Mesenteric fat pad (tissue), 1 donor: ENCODE data around the gene ACOT2. TPM values are rescaled to one million over a fixed set of nuclear protein-coding genes. Genes with fewer than 3 reads are reported as not detected.
"Not testable (repeated sequence)": the region's sequence is repeated elsewhere in the genome, so short reads cannot be mapped to it uniquely, and the experiment has no call there.

Experiments
- DNase-seq: peaks from one replicate; pipeline ENCODE4 v3.0.0-alpha.2; 2020; ENCODE audit warnings: low spot score
- total RNA-seq: library from RNA; stranded (reverse); fragmentation: NEBNext Ultra II Directional; extraction: Animal tissue kit (Norgen Biotek cat#: 25700); gene quantifications from one replicate; pipeline ENCODE4 v1.2.1, GENCODE V29; 2021
- donor health status: DM: yes; HTN: yes; CAD: no.

Gene ACOT2
- total RNA-seq, 1 donor from 2014 or later = 154 TPM

DNA sequence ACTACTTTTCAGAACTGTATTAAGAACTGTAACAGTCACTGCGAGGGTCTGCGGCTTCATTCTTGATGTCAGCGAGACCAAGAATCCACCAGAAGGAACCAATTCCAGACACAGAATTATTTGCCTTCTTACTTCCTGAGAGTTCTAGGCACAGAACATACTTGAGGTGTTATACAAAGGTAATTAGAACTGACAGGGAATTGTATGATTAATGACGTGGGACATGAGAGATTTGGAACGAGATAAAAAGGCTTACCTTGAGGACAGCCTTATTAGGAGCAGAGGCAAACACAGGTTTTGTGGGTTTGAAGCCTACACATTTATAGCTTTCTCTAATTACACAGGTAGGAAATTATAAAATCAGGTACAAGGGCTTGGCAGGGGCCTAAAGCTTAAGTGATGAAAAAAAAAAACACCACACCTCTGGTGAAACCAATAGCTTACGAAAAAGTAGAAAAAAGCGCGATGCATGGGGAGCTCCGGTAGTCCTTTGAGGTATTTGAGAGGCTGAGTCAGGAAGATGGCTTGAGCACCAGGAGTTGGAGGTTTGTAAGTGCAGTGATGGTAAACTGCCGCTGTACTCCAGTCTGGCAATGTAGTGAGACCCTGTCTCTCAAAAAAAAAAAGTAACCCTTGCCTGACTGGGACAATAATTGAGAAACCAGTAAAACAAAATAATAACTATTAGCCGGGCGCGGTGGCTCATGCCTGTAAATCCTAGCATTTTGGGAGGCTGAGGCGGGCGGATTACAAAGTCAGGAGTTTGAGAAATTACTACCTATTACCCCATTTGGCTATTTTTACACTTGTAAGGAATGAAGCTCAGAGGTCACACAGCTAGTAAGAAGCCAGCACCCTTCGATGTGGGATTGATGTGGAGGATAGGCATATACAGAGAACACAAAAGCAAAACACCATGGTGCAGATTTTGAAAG, 795 bp upstream of the ACOT2 start:
- no peak for DNase-seq

DNA sequence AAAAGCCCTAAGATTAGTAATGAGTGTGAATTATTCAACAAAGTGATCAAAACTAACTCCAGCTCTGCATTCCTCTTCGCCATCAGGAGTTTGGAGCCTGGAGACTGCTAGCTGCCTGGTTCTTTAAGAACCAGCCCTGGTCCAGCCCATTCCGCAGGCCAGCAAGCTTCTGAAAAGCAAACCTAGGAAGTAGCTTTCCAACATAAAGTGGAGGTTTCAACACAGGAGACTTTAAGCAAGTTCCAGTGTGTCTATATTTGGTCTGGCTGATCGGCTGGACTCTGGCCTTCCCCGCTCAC, 178 bp upstream of the ACOT2 start:
- not testable (repeated sequence) for DNase-seq

DNA sequence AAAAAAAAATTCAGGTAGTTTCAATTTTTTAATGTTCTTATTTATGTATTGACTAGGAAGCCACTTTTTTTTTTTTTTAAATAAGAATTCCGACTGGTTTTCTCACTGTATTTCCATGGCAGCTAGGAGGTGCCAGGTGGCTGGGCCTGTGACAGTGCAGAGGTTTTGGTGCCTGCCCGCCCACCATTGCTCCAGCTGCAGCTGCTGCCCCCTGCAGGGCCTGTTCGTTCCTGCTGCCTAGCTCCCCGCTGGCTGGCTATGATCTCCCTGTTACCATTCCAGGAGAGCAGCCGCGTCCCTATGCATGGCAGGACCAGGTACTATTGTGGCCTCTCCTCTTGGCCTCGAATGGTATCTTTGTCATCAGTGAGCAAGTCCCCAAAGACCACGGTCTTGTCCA, 1.9 kb downstream of the ACOT2 start:
- not testable (repeated sequence) for DNase-seq

DNA sequence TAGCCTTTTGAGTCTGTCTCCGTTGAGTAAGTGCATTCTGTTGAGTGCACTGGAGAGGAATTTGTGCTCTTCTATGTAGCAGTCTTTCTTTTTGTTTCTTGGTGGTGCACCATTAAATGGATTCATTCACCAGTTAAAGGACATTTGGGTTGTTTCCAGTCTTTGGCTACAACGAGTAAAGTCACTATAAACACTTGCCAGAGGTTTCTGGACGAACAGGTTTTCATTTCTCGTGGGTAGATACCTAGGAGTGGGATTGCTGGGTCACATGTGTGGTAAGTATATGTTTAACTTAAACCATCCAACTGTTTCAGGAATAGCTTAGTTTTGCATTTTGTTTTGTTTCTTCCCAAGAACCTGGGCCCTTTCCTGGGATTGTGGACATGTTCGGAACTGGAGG, 4.0 kb downstream of the ACOT2 start:
- DNase-seq = not testable (repeated sequence)

DNA sequence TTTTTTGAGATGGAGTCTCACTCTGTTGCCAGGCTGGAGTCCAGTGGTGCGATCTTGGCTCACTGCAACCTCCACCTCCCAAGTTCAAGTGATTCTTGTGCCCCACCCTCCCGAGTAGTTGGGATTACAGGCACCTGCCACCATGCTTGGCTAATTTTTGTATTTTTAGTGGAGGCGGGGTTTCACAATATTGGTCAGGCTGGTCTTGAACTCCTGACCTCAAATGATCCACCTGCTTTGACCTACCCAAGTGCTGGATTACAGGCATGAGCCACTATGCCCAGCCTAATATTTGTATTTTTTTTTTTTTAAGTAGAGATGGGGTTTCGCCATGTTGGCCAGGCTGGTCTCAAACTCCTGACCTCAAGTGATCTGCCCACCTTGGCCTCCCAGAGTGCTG, 4.7 kb downstream of the ACOT2 start:
- not testable (repeated sequence) for DNase-seq

DNA sequence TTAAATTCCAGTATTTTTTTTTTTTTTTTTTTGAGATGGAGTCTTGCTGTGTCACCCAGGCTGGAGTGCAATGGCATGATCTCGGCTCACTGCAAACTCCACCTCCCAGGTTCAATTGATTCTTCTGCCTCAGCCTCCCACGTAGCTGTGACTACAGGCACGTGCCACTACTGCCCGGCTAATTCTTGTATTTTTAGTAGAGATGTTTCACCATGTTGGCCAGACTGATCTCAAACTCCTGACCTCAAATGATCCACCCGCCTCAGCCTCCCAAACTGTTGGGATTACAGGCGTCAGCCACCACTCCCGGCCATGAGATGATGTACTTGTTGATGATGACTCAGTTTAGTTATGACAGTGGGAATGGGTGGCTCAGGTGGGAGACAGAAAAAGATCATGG, 5.2 kb downstream of the ACOT2 start:
- peak; percentile 20 for DNase-seq

DNA sequence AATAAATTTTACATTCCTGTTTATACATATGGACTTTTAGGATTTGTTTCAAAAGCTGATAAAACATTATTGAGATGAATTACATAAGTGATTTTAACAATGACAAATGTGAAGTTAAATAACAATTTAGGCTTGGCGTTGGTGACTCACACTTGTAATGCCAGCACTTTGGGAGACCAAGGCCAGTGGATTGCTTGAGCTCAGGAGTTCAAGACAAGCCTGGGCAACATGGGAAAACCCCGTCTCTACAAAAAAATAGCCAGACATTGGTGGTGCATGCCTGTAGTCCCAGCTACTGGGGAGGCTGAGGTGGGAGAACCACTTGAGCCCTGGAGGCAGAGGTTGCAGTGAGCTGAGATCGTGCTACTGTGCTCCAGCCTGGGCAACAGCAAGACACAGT, 7.4 kb downstream of the ACOT2 start:
- DNase-seq = no peak

DNA sequence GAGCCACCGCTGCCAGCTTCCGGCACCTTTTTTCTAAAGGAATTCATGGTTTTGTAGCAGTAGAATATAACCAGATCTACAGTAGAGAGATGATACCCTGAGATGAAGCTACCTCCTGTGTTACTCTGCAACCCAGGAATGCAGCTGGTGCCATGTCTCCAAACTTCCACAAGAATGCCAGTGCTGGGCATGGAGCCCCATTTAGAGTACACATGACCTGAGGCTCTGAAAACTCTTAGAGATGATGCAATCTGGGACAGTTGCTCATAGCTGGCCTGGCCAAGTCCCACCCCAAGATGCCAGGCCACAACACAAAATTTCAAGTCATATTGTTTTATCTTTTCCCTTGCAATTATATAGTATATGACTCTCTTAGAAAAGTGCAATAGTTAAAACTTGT, 8.2 kb downstream of the ACOT2 start:
- DNase-seq = not testable (repeated sequence)

DNA sequence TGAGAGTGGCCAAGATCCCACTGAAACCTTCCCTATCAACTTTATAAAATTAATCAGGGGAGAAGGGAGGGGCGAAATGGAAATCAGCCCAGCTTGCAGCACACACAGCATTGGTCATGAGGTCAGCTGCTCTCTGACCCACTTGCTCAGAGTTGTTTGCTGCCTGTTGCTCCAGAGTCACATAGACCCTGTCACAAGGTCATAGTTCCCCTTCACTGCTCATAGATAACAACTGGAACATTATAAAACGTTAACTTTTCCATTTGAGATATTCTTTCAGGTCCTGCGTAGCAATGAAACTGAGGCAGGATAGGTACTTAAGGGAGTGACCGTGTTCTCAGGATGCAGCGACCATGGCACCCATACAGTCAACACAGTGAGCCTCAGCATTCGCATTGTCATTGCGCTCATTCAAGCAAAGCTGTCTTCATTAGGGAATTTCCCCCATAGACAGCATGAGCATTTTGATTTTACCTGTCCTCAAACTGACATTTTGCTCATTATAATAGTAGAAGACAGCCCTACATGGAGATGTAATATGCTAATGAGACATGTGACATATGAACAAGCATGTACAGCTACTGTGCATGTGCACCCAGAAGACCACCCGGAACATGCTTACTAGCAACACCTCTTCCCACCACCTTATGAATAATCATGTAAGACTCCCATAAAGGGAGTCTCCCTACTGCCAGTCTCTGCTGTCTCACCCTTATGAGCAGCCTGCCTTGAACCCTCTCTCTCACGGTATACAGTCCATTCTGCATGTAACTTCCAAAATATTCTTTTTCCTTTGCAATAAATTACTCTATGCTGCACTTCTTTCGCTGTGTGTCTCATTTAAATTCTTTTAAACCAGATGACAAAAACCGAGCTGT, 13.3 kb downstream of the ACOT2 start:
- DNase-seq = peak; percentile 2

DNA sequence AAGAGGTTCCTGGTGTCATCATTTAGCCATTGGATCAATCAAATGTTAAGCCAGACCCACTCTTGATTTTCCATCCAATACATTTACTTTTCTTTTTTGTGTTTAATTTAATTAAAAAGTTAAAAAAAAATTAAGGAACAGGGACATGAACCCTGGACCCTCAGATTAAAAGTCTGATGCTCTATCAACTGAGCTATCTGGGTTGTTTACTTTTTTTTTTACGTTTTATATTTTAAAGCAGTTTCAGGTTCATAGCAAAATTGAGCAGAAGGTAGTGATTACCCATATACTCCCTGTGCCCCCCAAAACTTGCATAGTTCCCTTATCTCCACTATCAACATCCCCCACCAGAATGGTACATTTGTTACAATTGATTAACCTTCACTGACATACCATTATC, 19.7 kb downstream of the ACOT2 start:
- DNase-seq = no peak

DNA sequence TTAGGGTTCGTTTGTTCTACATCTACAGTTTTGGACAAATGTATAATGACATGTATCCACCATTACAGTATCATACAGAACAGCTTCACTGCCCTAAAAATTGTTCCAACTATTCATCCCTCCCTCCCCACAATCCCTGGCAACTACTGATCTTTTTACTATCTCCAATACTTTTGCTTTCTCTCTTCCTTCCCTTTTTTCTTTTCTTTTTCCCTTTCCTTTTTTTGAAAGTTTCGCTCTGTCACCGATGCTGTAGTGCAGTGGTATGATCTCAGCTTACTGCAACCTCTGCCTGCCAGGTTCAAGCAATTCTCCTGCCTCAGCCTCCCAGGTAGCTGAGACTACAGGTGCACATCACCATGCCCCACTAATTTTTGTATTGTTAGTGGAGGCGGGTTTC, 20.1 kb downstream of the ACOT2 start:
- no peak for DNase-seq

DNA sequence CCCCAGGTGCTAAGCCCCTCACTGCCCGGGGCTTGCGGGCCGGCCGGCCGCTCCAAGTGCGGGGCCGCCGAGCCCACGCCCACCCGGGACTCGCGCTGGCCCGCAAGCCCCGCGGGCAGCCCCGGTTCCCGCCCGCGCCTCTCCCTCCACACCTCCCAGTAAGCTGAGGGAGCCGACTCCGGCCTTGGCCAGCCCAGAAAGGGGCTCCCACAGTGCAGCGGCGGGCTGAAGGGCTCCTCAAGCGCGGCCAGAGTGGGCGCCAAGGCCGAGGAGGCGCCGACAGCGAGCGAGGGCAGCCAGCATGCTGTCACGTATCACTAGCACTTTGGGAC, 21.6 kb downstream of the ACOT2 start:
- DNase-seq = peak; percentile 60

DNA sequence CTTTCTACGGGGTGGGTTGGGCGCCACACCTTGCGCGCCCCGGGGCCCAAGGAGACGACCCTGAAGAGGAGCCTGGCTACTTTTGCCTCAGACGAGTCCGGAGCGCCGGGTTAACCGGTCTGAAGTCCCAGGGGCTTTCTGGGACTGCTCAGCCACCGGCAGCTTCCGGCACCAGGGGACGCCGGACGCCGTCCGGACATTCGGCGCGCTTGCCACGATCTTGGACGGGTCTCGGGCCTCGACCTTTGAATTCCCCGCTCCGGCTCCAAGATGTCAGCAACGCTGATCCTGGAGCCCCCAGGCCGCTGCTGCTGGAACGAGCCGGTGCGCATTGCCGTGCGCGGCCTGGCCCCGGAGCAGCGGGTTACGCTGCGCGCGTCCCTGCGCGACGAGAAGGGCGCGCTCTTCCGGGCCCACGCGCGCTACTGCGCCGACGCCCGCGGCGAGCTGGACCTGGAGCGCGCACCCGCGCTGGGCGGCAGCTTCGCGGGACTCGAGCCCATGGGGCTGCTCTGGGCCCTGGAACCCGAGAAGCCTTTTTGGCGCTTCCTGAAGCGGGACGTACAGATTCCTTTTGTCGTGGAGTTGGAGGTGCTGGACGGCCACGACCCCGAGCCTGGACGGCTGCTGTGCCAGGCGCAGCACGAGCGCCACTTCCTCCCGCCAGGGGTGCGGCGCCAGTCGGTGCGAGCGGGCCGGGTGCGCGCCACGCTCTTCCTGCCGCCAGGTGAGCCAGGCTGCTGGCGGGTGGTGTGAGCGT, 22.9 kb downstream of the ACOT2 start, which contains the start of gene ACOT4:
TSS of gene ACOT4 (plus strand) at position 184 of the 760 bp plus-strand sequence. CDS start at position 271, 87 bp downstream.
- peak; percentile 87 for DNase-seq

DNA sequence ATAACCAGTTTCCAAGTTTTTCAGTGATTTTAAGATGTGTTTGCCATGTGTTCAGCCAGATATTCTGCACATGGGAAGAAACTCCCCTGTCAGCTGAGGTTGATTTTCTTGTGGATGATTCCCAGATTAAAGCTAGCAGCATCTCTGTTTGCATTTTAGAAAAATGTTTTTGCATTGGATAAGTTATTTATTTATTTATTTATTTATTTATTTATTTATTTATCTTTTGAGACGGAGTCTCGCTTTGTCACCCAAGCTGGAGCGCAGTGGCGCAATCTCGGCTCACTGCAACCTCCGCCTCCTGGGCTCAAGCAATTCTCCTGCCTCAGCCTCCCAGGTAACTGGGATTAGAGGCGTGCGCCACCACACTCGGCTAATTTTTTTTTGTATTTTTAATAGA, 25.5 kb downstream of the ACOT2 start:
- DNase-seq = no peak

DNA sequence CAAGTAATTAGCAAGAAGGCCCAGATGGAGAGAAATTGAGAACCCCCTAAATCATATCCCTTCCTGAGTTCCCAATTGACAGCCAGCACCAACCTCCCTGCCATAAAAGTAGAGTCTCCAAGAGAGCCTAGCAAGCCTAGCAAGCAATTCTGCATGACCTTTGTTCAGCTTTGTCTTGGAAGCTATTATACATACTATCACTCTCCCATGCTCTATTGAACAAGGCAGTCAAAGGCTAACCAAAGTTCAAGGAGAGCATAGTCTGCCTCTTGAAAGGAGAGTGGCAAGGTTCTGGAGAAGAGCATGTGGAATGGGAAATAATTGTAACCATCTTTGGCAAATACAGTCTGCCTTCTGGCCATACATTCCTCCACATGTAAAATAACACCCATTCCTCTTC, 30.5 kb downstream of the ACOT2 start:
- no peak for DNase-seq

DNA sequence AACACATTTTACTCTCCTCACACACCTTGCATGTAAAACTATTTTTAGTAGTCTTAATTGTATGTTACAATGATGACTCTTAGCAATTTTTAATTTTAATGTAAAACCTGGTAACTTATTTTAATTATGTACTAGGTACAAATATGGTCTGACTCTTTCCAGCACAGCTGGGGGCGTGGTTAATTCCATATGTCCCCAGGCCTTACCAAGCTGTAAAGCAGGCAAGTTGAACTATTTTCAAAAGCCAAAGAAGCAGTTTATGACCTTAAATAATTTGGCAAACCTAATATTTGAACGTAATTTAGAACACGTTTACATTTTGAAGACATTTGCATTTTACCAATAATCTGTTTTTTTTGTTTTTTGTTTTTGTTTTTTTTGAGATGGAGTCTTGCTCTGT, 34.0 kb downstream of the ACOT2 start:
- no peak for DNase-seq

DNA sequence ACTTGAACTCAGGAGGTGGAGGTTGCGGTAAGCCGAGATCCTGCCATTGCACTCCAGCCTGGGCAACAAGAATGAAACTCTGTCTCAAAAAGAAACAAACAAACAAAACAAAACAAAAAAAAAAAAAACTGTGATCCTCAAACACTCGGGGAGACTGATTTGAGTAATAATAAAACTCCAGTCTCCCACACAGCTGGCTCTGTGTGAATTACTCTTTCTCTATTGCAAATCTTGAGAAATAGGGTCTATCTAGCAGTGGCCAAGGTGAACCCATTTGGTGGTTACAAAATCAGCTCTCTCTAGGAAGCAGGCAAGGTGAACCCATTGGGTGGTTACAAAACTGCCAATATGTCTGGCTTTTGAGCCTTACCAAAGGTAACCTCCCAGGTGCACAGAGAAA, 37.3 kb downstream of the ACOT2 start:
- no peak for DNase-seq

DNA sequence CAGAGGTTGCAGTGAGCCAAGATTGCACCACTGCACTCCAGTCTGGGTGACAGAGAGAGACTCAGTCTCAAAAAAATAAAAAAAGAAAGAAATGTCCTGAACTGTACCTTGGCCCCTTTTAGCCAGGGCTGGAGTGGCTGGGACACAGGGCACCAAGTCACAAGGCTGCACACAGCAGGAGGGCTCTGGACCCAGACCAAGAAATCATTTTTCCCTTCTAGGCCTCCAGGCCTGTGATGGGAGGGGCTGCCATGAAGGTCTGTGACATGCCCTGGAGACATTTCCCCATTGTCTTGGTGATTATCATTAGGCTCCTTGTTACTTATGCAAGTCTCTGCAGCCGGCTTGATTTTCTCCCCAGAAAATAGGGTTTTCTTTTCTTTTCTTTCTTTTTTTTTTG, 38.2 kb downstream of the ACOT2 start:
- no peak for DNase-seq

DNA sequence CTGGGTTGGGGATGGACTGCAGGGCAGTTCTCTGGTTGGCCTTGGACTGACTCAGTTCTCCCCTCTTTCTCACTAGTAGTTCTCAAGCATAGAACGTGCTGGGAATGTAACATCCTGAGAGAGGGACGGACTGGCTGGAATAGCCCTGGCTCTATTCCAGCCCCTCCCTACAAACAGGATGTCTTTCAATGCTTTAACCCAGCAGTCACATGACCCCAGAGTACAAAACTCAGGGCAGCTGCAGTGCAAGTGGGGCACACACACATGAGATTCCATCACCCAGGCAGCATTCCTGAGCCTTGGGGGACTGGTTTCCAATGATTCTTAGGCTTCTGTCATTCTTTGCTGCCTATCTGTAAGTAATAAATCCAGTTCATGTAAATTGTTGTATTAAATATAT, 41.7 kb downstream of the ACOT2 start:
- DNase-seq = no peak

DNA sequence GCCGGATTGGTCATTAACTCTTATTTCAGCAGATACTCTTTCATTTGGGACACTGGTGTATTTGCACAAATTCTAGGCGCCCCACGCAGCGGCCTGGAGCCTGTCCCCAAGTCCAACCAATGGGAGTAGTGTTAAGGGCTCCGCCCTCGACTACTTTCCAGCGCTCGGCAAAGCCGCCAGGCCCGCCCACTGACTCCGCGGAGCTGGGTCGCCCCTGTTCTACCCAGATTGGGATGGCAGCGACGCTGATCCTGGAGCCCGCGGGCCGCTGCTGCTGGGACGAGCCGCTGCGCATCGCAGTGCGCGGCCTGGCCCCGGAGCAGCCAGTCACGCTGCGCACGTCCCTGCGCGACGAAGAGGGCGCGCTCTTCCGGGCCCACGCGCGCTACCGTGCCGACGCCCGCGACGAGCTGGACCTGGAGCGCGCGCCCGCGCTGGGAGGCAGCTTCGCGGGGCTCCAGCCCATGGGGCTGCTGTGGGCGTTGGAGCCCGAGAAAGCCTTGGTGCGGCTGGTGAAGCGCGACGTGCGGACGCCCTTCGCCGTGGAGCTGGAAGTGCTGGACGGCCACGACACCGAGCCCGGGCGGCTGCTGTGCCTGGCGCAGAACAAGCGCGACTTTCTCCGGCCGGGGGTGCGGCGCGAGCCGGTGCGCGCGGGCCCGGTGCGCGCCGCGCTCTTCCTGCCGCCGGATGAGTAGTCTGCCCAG, 43.5 kb downstream of the ACOT2 start, which contains the start of gene ACOT6:
TSS of gene ACOT6 (plus strand) at position 179 of the 707 bp plus-strand sequence. CDS start at position 234, 55 bp downstream.
- peak; percentile 90 for DNase-seq

DNA sequence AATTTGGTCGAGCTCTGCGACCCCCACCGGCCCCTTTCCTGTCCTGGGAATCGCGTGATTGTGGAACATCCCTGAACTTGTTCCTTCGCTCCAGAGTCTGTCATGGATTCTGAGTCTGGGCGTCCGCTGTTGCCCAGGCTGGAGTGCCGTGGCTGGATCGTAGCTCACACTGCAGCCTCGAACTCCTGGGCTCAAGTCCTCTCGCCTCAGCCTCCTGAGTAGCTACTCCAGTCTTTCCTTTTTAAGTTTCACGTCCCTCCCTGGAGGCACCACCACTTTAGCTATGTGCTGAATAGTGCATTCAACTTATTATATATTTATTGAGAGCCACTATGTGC, 44.0 kb downstream of the ACOT2 start:
- DNase-seq = peak; percentile 84
